Measurements from ENCODE around the gene ERO1B.

ERO1B gene

GRCh38 chr1:236261033-236261432 is 20.7 kb downstream of the ERO1B start:
- Histone ChIP-seq H3K9me2 (replicated peaks; ENCODE audit: insufficient read depth, low read length) (no peaks in the 10 kb centered on the region), H4K20me1 (ENCODE audit: low read depth, low read length) (no peaks in the 10 kb centered on the region), H3K4me2 (ENCODE audit: low read depth, low read length, poor library complexity, severe bottlenecking) (no peak overlapping the region), H2AFZ (ENCODE audit: low read depth, low read length, severe bottlenecking) (no peak overlapping the region), H3F3A (ENCODE audit: insufficient read depth) (no peaks in the 10 kb centered on the region), H3K36me3 (ENCODE audit: low read length) (peaks cover 4% of the 10 kb centered on the region; the same call in 1 of the 2 replicates), H3K9me3 (ENCODE audit: insufficient read depth, low read length) (no peaks in the 10 kb centered on the region), H3K9ac (ENCODE audit: low read length) (no peak overlapping the region), H3K27ac (ENCODE audit: low read depth, low read length) (no peak overlapping the region), H3K27me3 (ENCODE audit: low read length) (no peaks in the 10 kb centered on the region), H3K4me3 (ENCODE audit: insufficient read depth, low read length, poor library complexity, severe bottlenecking) (no peak overlapping the region), H3K79me2 (ENCODE audit: insufficient read depth, low read length) (no peaks in the 10 kb centered on the region)
- TF ChIP-seq EZH2phosphoT487 (conservative IDR thresholded peaks at IDR 0.05; ENCODE audit: low read length) (no peak), CTCF (IDR thresholded peaks at IDR 0.05; ENCODE audit: insufficient read depth, low read length, poor library complexity, severe bottlenecking) (no peak)

GRCh38 chr1:236259043-236259442 is 22.7 kb downstream of the ERO1B start:
- Histone ChIP-seq H3F3A (ENCODE audit: insufficient read depth) (no peaks in the 10 kb centered on the region), H4K20me1 (ENCODE audit: low read depth, low read length) (no peaks in the 10 kb centered on the region), H3K27ac (ENCODE audit: low read depth, low read length) (no peak overlapping the region), H3K9me2 (replicated peaks; ENCODE audit: insufficient read depth, low read length) (no peaks in the 10 kb centered on the region), H3K4me3 (ENCODE audit: insufficient read depth, low read length, poor library complexity, severe bottlenecking) (no peak overlapping the region), H3K36me3 (ENCODE audit: low read length) (peaks cover 4% of the 10 kb centered on the region; the same call in 1 of the 2 replicates), H3K9me3 (ENCODE audit: insufficient read depth, low read length) (no peaks in the 10 kb centered on the region), H3K79me2 (ENCODE audit: insufficient read depth, low read length) (no peaks in the 10 kb centered on the region), H2AFZ (ENCODE audit: low read depth, low read length, severe bottlenecking) (no peak overlapping the region), H3K4me2 (ENCODE audit: low read depth, low read length, poor library complexity, severe bottlenecking) (no peak overlapping the region), H3K27me3 (ENCODE audit: low read length) (no peaks in the 10 kb centered on the region), H3K9ac (ENCODE audit: low read length) (no peak overlapping the region)
- TF ChIP-seq EZH2phosphoT487 (conservative IDR thresholded peaks at IDR 0.05; ENCODE audit: low read length) (no peak), CTCF (IDR thresholded peaks at IDR 0.05; ENCODE audit: insufficient read depth, low read length, poor library complexity, severe bottlenecking) (no peak)

GRCh38 chr1:236258114-236258622 is 23.6 kb downstream of the ERO1B start:
- no peak overlapping the region for H3K4me2 ChIP-seq (ENCODE audit: low read depth, low read length, poor library complexity, severe bottlenecking)
- H3K36me3 ChIP-seq (ENCODE audit: low read length): peaks cover 4% of the 10 kb centered on the region; the same call in 1 of the 2 replicates
- H3K27ac ChIP-seq (ENCODE audit: low read depth, low read length): no peak overlapping the region
- no peak overlapping the region for H2AFZ ChIP-seq (ENCODE audit: low read depth, low read length, severe bottlenecking)
- no peaks in the 10 kb centered on the region for H3F3A ChIP-seq (ENCODE audit: insufficient read depth)
- H3K4me3 ChIP-seq (ENCODE audit: insufficient read depth, low read length, poor library complexity, severe bottlenecking): no peak overlapping the region
- no peak for TF ChIP-seq EZH2phosphoT487 (conservative IDR thresholded peaks at IDR 0.05; ENCODE audit: low read length)
- TF ChIP-seq CTCF (IDR thresholded peaks at IDR 0.05; ENCODE audit: insufficient read depth, low read length, poor library complexity, severe bottlenecking): no peak
- no peak overlapping the region for H3K9ac ChIP-seq (ENCODE audit: low read length)
- H3K9me3 ChIP-seq (ENCODE audit: insufficient read depth, low read length): no peaks in the 10 kb centered on the region
- no peaks in the 10 kb centered on the region for H3K79me2 ChIP-seq (ENCODE audit: insufficient read depth, low read length)
- H4K20me1 ChIP-seq (ENCODE audit: low read depth, low read length): no peaks in the 10 kb centered on the region
- H3K27me3 ChIP-seq (ENCODE audit: low read length): no peaks in the 10 kb centered on the region
- no peaks in the 10 kb centered on the region for H3K9me2 ChIP-seq (replicated peaks; ENCODE audit: insufficient read depth, low read length)
